Measurements from ENCODE around the gene NUP188. TPM values are rescaled to one million over a fixed set of nuclear protein-coding genes. Genes with fewer than 3 reads are reported as not detected.
"Not testable (repeated sequence)": the region's sequence is repeated elsewhere in the genome, so short reads cannot be mapped to it uniquely, and the experiment has no call there.

The NUP188 gene
- total and polyA plus RNA-seq, 2 of the 4 experiments (the other 2 are of a cell fraction) = 53.0 to 59.1 TPM

GRCh38 chr9:128961403-128961802 is 13.9 kb downstream of the NUP188 start:
- ATAC-seq (ENCODE audit: low read depth); H2AFZ ChIP-seq (replicated peaks; ENCODE audit: low read length, poor library complexity); H2AK9ac ChIP-seq (replicated peaks; ENCODE audit: low read depth, low read length, poor library complexity); H3K14ac ChIP-seq (replicated peaks; ENCODE audit: low read depth, low read length); H4K8ac ChIP-seq (ENCODE audit: low read depth in 2 of 2, low read length in 2 of 2); in situ Hi-C loops (cut with MboI; ENCODE audit: low sequenced_read_pairs); H2BK5ac ChIP-seq (ENCODE audit: low read depth, low read length, poor library complexity, severe bottlenecking); intact Hi-C loops (cut with micrococcal nuclease); H4K20me1 ChIP-seq (ENCODE audit: insufficient read depth, low read length); H3K4me2 ChIP-seq (ENCODE audit: low read depth, low read length); H2BK15ac ChIP-seq (ENCODE audit: low read depth, low read length); H3K56ac ChIP-seq (ENCODE audit: extremely low read depth, insufficient read depth, low read length); H3K9me3 ChIP-seq (ENCODE audit: control insufficient read depth, insufficient read depth, low read length); H3K4me3 ChIP-seq (ENCODE audit: insufficient read depth, low read depth, low read length); H3K27me3 ChIP-seq (ENCODE audit: control insufficient read depth, insufficient read depth, low read length); H3K18ac ChIP-seq (ENCODE audit: low read depth, low read length); H4K91ac ChIP-seq (ENCODE audit: insufficient read depth, low read depth, low read length); H2BK20ac ChIP-seq (ENCODE audit: low read depth, low read length); H3K4me1 ChIP-seq (ENCODE audit: control insufficient read depth, insufficient read depth, low read length); H3K27ac ChIP-seq (ENCODE audit: insufficient read depth, low read length); H3K79me1 ChIP-seq (ENCODE audit: low read depth in 1 of 2, low read length in 2 of 2); H3K4ac ChIP-seq (ENCODE audit: low read depth, low read length); H2AK5ac ChIP-seq (ENCODE audit: low read depth, low read length); DNase-seq; H2BK120ac ChIP-seq (ENCODE audit: low read depth, low read length); CTCF ChIA-PET; H3K9me1 ChIP-seq (ENCODE audit: insufficient read depth, low read length); H4K5ac ChIP-seq (ENCODE audit: low read depth, low read length); BruUV-seq (replicated peaks); H3K9ac ChIP-seq (ENCODE audit: low read depth, low read length); H3K23ac ChIP-seq (ENCODE audit: low read depth, low read length); dilution Hi-C loops (cut with HindIII; ENCODE audit: low sequenced_read_pairs, unreplicated experiment); POLR2A ChIA-PET (ENCODE audit: unreplicated experiment): not testable (repeated sequence)
- H3K36me3 ChIP-seq (ENCODE audit: control insufficient read depth, insufficient read depth, low read length) = peaks cover 29% of the 10 kb centered on the region
- no CpG with 5 or more reads among the region's 9 CpGs for WGBS, 2 experiments (ENCODE audit: extremely low coverage in 2 of 2, insufficient read length in 1 of 2)
